Stomach (tissue), 4 donors: Measurements from ENCODE around the gene ATXN2L.

Source experiments
- POLR2A ChIP-seq, 4 donors: fragments of 450-650 bp; IDR thresholded peaks; one replicate each; pipeline ENCODE4 v1.6.1; 2016; ENCODE audit warnings: antibody characterized with exemption in 4 of 4, control low read depth in 2 of 4, mild to moderate bottlenecking in 1 of 4, moderate library complexity in 1 of 4
- POLR2AphosphoS5 ChIP-seq, 3 donors: sonication (generic); formaldehyde crosslinking; IDR thresholded peaks; one replicate each; pipeline ENCODE4 v1.6.1; 2016; ENCODE audit warnings: antibody characterized with exemption in 3 of 3
- TF ChIP-seq, protein P1 (sequence below), 7 experiments: fragments of 450-650 bp in 4 of 7; fragments of 200-600 bp in 3 of 7; sonication (generic) in 3 of 7; IDR thresholded peaks; one replicate each; pipeline ENCODE4 v1.5.1; 2016 to 2019; ENCODE audit warnings: antibody characterized with exemption in 7 of 7, control low read depth in 2 of 7, mild to moderate bottlenecking in 1 of 7

DNA sequence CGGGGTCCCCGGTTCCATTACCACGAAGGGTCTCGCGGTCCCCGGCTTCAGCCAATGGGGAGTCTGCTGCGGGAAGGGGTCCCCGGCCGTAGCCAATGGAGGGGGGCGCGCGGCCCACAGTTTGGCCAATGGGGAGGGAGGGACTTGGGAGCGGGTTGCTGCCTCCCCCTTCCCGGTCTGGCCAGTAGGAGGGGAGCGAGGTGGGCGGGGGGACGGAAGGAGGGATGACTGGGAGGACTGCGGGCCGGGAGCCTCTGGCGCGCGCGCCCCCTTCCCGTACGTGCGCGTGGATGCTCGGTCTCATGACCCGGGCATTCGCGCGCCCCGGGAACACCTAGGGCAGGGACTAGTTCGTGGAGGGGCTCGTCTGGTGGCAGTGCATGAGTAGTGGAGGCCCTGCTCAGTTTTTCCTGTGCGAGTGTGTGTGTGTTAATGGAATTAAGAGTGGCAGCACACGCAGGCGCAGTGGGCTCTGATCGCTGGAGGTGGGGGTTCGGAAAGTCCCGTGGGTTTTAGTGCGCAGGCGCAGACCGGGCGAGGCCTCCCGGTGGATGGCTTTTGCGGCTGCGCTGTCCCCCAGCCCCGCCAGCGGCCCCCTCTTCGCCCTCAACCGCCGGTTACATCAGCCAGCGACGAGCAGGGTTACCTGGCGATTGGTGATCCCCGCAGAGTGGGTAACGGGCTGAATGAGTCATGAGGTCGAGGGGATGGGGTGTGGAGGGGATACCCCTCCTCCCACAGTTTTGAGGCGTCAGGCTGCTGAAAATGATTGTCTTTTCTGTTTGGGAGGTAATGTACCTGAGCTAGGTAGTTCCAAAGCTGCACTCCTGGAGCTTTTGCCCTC lies 1.3 kb downstream of the ATXN2L start:
- TF ChIP-seq, protein P1, sequence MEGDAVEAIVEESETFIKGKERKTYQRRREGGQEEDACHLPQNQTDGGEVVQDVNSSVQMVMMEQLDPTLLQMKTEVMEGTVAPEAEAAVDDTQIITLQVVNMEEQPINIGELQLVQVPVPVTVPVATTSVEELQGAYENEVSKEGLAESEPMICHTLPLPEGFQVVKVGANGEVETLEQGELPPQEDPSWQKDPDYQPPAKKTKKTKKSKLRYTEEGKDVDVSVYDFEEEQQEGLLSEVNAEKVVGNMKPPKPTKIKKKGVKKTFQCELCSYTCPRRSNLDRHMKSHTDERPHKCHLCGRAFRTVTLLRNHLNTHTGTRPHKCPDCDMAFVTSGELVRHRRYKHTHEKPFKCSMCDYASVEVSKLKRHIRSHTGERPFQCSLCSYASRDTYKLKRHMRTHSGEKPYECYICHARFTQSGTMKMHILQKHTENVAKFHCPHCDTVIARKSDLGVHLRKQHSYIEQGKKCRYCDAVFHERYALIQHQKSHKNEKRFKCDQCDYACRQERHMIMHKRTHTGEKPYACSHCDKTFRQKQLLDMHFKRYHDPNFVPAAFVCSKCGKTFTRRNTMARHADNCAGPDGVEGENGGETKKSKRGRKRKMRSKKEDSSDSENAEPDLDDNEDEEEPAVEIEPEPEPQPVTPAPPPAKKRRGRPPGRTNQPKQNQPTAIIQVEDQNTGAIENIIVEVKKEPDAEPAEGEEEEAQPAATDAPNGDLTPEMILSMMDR (IDR thresholded peaks at IDR 0.05) = peak in 3 of 7 experiments; percentile 33 to 50 (median 41)
- TF ChIP-seq POLR2AphosphoS5 (IDR thresholded peaks at IDR 0.05) (peak; percentile 22 to 66 (median 64)), POLR2A (IDR thresholded peaks at IDR 0.05) (no peak)
